NCI-H1105 (cell line): ENCODE results near the gene APOBEC3A.
"Not testable (repeated sequence)": the region's sequence is repeated elsewhere in the genome, so short reads cannot be mapped to it uniquely, and the experiment has no call there.

Source experiments
- DNase-seq: peaks from one replicate; lab custom pipeline; 2025; lab: John Stamatoyannopoulos, UW

Gene APOBEC3A

GRCh38 chr22:38958651-38958943, 1.2 kb downstream of the APOBEC3A start:
- DNase-seq, result not testable (repeated sequence)

GRCh38 chr22:38959590-38959989, 2.2 kb downstream of the APOBEC3A start:
- DNase-seq, result no peak

- DNase-seq, result not testable (repeated sequence)
These were observed 3.3 kb downstream of the APOBEC3A start for GRCh38 chr22:38960673-38961072.

GRCh38 chr22:38963291-38963738, 5.9 kb downstream of the APOBEC3A start:
- not testable (repeated sequence) for DNase-seq

- no peak for DNase-seq
These were observed 6.5 kb downstream of the APOBEC3A start for GRCh38 chr22:38963872-38964271.

GRCh38 chr22:38964306-38964705, 6.9 kb downstream of the APOBEC3A start:
- no peak for DNase-seq

- no peak for DNase-seq
These were observed 7.6 kb downstream of the APOBEC3A start for GRCh38 chr22:38964989-38965388.

GRCh38 chr22:38965614-38966379, 8.4 kb downstream of the APOBEC3A start:
- no peak for DNase-seq

GRCh38 chr22:38966380-38966702, 8.9 kb downstream of the APOBEC3A start:
- no peak for DNase-seq

GRCh38 chr22:38966942-38967341, 9.5 kb downstream of the APOBEC3A start:
- DNase-seq, result no peak

GRCh38 chr22:38967451-38968450, 10.3 kb downstream of the APOBEC3A start:
- no peak for DNase-seq

- no peak for DNase-seq
These were observed 11.4 kb downstream of the APOBEC3A start for GRCh38 chr22:38968801-38969200.

GRCh38 chr22:38970551-38970950, 13.1 kb downstream of the APOBEC3A start:
- no peak for DNase-seq

GRCh38 chr22:38971202-38971601, 13.8 kb downstream of the APOBEC3A start:
- DNase-seq, result no peak

GRCh38 chr22:38971791-38972190, 14.4 kb downstream of the APOBEC3A start:
- no peak for DNase-seq

- no peak for DNase-seq
These were observed 15.1 kb downstream of the APOBEC3A start for GRCh38 chr22:38972558-38972957.

GRCh38 chr22:38973289-38974169, 16.1 kb downstream of the APOBEC3A start:
- DNase-seq, result no peak

- DNase-seq, result no peak
These were observed 16.9 kb downstream of the APOBEC3A start for GRCh38 chr22:38974170-38974825.

- no peak for DNase-seq
These were observed 17.4 kb downstream of the APOBEC3A start for GRCh38 chr22:38974826-38975175.

- DNase-seq, result not testable (repeated sequence)
These were observed 19.9 kb downstream of the APOBEC3A start for GRCh38 chr22:38977289-38977688.

- DNase-seq, result not testable (repeated sequence)
These were observed 23.2 kb downstream of the APOBEC3A start for GRCh38 chr22:38980587-38980986.
